Liver (tissue), 3 donors: ENCODE results near the gene LBX1.

Source experiments
- CTCF ChIP-seq: fragments of 150-350 bp; IDR thresholded peaks from 2 replicates; pipeline ENCODE4 v1.5.1; 2017; ENCODE audit warnings: improper control_type of control experiment, low read depth, low read length; ENCODE audit not compliant: missing input control
- GABPA ChIP-seq, 2 donors: IDR thresholded peaks in 1 of 2; conservative IDR thresholded peaks in 1 of 2; 2 replicates each; pipeline ENCODE4 v1.6.1; 2016; ENCODE audit warnings: antibody characterized with exemption in 2 of 2, mild to moderate bottlenecking in 1 of 2, moderate library complexity in 1 of 2
- MAX ChIP-seq: IDR thresholded peaks from 2 replicates; pipeline ENCODE4 v1.6.1; 2016; ENCODE audit warnings: antibody characterized with exemption
- SP1 ChIP-seq: IDR thresholded peaks from 2 replicates; pipeline ENCODE4 v1.6.1; 2018; ENCODE audit warnings: antibody characterized with exemption, mild to moderate bottlenecking
- donor health status: healthy.
- donor health status: healthy.

GRCh38 chr10:101234333-101234732, 5.1 kb upstream of the LBX1 start:
- no peak for TF ChIP-seq CTCF
- TF ChIP-seq SP1 = no peak
- no peak for TF ChIP-seq GABPA (IDR thresholded peaks at IDR 0.05 in 1 of 2, conservative IDR thresholded peaks at IDR 0.05 in 1 of 2)
- no peak for TF ChIP-seq MAX
